Measurements from ENCODE around the gene NCAM2.

The NCAM2 gene

DNA sequence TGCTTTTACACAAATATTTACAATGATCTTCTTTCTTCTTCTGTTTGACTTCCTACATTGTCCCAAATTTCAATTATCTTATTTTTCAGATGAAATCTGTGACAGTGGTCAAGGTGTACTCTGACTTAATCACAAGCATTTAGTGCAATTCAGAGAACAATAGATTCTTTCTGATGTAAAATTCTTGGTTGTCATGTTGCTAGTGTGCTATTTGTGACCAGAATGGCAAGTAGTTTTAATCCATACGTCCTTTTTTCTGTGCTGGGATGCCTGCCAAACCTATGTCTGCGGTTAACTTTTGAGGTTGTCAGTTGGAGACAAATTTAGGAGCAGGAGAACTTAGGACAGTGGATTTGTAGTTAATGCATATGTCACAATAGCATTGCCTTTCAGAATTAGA lies 31.0 kb downstream of the NCAM2 start:
- no peak for DNase-seq

GRCh38 chr21:21030311-21030710 lies 32.1 kb downstream of the NCAM2 start:
- DNase-seq: no peak

GRCh38 chr21:21034036-21034435 lies 35.8 kb downstream of the NCAM2 start:
- no peak for DNase-seq

DNA sequence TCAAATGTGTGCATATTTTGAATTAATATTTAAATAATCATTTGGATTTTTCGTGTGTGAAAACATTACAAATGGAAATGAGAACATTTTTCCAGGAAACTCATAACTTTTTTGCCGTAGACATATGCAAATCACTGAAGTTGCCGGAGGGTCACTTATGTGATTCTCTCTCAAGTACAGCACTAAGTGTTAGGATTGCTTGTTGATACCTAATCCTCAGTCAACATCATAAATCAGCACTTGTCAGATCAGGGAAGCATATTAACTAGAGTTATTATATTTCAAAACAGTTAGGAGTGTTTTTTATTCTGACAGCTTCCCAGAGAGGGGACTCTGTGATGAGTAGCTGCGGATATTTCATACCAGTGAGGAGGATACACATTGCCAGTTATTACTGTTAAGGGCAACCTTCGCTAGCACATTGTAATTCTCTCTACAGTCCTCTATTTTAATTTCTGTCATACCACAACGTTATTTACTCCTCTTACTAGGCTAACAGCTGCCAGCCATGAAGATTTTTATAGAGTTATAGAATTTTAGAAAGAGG lies 41.5 kb downstream of the NCAM2 start:
- no peak for DNase-seq

DNA sequence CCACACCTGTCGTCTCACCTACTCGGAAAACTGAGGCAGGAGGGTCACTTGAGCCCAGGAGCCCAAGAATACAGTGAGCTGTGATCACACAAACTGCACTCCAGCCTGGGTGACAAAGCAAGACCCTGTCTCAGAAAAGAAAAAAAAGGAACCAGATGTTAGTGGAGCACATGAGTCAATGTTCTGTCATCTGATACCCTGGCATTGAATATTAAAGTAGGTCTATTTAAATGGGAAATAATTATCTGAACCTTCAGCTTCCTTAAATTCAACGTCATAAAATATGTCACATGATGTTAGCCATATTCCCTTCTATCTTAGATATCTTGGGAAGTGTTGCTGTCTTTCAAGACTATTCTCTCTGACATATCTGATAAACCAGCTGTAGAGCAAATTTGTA lies 47.3 kb downstream of the NCAM2 start:
- no peak for DNase-seq

- DNase-seq: no peak
Observed at GRCh38 chr21:21046063-21046462, 47.9 kb downstream of the NCAM2 start.

DNA sequence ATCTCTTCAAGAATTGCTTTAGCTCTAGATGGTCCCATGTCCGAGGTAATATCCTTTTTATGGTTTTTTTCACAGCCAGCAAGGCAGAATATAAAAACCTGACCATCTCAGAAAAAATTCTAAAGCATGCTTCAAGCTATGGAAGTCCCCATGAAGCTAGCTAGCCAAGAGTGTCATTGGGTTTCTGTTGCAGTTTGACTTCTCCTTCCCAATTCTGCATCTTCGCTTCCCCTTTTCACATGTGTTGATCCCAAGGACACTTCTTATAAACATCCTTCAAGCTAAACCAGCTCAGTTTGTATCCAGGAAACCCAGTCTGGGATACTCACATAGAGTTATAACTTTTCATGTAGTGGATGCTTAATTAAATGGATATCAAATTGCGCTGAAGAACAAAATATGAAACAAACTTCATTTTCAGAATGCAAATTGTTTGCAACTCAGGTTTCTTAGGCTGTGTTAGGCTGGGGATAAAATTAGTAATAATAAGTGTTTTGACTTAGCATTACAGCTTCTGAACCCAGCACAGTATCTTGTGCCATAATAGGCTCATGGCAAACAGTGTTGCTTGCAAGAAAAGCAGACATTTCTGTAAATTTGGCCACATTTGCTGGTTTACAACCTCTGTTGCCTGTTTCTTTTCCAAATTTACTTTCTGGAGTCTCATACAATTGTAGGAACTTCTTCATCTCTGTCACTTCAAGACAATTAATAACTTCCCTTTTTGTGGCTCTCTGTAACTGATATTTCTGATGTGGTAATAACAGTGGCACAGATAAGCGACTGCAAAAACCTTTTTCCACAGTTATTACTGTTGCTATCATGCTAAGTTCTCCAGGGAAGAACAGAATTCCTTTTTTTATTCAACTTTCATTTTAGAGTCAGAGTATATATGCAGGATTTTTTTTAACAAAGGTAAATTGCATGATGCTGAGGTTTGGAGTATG lies 53.2 kb downstream of the NCAM2 start:
- DNase-seq: no peak

DNA sequence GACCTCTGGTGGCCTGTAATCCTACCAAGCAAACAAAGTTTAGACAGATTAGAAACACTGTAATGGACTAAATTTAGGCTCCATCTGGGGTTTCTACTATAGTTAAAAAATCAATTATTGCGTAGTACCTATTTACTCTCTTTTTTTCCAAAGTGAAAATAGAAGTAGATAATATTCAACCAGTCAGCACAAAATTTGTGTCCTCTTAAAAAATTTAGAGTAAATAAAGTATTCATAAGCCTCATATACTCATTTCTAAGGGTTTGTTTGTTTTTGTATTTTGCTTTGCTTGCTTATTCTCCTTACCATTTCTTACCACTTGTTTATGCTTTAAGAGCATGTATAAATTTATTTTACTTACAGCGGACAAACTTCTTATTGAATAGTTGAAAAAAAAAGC lies 54.5 kb downstream of the NCAM2 start:
- no peak for DNase-seq

GRCh38 chr21:21057349-21058062 lies 59.3 kb downstream of the NCAM2 start:
- no peak for DNase-seq

DNA sequence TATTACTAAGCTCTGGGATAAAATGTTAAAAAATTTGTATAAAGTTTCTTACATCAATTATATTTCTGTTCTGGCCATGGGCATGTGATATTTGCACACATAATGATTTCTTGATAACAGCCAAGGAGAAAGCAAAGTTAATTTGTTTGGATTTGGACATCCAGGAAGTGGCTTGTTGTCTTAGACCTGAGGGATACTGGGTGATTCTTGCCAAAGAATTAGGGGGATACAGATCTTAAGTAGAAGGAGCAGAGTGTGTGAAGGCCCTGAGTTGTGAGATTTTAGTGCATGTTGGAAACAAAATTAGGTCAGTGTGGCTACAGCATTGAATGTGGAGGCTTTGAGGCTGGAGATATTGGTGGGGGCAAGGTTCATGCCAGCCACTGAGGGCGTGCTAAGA lies 65.6 kb downstream of the NCAM2 start:
- DNase-seq: no peak

GRCh38 chr21:21064353-21064752 lies 66.1 kb downstream of the NCAM2 start:
- no peak for DNase-seq

DNA sequence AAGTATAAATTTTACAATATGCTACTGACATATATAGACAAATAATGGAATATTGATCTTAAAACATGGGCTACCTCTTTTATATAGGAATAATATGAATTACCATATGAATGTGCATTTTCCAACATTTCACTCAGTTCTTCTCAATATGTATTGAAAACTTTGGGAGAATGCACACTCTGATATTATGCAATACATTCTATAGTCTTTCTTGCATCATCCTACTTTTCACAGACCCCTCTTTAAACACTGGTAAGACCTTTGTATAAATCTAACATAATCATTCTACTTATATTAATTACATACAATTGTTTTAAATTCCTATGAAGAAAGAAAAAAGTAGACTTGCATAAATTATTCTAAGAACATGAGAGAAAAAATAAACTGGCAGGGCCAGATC lies 69.2 kb downstream of the NCAM2 start:
- no peak for DNase-seq

- no peak for DNase-seq
Observed at GRCh38 chr21:21074305-21074704, 76.1 kb downstream of the NCAM2 start.

DNA sequence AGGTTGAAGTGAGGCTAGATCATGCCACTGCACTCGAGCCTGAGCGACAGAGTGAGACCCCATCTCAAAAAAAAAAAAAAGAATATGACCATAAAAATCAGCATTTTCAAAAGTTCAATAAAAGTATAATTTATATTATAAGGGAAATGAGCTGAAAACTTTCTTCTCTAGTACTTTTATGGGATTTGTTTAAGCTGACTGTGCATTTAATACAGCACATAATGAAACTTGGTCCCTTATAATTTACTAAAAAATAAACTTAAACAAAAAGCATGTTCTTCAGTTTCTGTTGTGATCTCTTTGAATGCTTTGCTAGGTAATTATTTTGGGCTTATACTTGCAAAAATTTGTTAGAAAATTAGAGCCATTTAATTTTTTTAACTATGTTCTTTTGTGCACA lies 77.8 kb downstream of the NCAM2 start:
- no peak for DNase-seq

- no peak for DNase-seq
Observed at GRCh38 chr21:21076491-21076890, 78.3 kb downstream of the NCAM2 start.

DNA sequence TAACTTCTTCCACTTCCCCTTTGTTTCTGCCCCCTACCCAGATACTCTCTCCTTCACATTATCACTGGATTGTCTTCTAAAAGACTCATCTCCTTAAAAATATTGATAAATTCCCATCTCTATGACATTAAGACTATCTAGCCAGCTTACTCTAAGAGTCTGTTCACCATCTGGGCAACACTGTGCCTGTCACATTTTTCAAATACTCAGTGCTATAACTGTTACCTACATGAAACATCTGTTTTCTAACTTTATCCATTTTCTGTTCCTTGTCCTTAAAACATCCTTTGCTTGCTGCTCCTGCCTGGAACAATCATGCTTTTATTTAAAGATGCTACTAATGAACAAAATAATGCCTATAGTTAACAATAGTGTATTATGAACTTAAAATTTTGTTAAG lies 81.4 kb downstream of the NCAM2 start:
- no peak for DNase-seq

DNA sequence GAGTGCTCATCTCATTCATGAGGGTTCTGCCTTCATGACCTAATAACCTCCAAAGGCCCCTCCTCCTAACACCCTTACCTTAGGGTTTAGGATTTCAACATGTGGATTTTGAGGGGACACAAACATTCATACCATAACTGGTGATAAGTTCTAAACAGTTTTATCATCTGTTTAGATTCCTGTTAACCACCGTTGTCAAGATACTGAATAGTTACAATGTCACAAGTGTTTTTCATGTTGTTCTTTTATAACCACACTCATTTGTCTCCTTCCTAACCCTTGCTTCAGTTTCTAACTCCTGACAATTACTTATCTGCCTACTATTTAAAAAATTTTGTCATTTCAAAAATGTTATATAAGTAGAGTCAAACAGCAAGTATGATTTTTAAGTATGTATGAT lies 86.0 kb downstream of the NCAM2 start:
- no peak for DNase-seq

DNA sequence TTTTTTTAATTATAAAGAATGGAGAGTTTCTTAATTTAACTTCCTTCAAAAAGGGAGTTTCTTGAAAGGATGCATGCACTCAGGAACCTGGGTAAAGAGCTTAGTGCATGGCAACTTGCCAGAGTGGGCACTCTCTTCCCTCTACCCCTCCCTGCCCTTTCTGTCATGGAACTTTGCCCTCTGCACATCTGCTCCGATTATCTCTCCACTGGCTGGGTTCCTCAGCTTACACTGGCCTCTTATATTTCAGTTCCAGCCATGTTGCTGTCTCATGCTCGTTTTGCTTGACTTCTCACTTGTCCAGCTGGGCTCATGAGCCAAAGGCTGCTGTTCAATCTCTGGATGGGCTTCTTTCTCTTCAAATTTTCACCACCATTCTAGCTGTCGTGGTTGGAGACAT lies 87.0 kb downstream of the NCAM2 start:
- no peak for DNase-seq

DNA sequence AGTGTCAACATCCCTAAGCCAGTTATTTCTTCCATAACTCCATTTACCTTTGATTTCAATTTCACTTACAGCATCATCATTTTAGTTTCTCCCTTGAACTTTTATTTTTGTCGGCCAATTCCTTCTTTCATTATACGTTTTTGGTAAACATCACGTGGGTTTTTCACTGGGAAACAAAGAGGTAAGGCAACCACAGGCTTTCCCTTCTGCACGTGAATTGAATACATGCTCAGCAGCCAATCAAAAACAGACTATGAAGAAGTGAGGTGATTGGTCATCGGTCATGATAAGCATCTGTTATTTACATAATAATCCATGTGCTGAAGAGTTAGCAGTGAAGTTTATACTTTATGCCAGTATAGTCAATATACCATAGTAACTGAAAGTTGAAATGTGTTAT lies 98.7 kb downstream of the NCAM2 start:
- DNase-seq: no peak

- no peak for DNase-seq
Observed at GRCh38 chr21:21097466-21097865, 99.3 kb downstream of the NCAM2 start.

GRCh38 chr21:21101911-21102310 lies 103.7 kb downstream of the NCAM2 start:
- DNase-seq: no peak

GRCh38 chr21:21102896-21103295 lies 104.7 kb downstream of the NCAM2 start:
- DNase-seq: no peak

DNA sequence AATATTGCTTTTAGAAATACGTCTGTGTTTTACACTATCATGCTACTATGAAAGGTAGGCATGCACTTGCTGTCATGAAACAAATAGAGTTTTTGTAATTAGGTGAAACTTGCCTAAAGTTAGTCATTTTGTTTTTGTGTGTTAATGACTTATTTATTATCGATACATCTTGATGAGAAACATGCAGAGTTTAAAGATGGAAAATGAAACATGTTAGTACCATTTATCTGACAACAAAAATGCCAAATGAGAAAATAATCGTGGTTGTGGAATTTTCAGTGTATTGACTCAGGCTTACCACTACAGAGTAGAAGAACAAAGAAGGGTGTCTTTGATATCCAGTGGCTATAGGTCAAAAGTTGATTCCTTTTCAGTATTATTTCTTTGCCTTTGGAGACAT lies 105.5 kb downstream of the NCAM2 start:
- DNase-seq: no peak

GRCh38 chr21:21109736-21110135 lies 111.5 kb downstream of the NCAM2 start:
- no peak for DNase-seq
